Muscle layer of duodenum (tissue), 2 donors: ENCODE measurements around the gene KCNC4.

ENCODE experiments used
- H3K27ac ChIP-seq: one replicate; pipeline ENCODE4 v1.7.0; 2013; ENCODE audit warnings: mild to moderate bottlenecking, low read length
- H3K27me3 ChIP-seq: one replicate; pipeline ENCODE4 v1.7.0; 2013; ENCODE audit warnings: low read depth, mild to moderate bottlenecking, control low read depth, low read length
- H3K36me3 ChIP-seq, 2 donors: one replicate each; pipeline ENCODE4 v1.7.0; 2013; ENCODE audit warnings: low read length in 2 of 2, control low read depth in 1 of 2, mild to moderate bottlenecking in 1 of 2; ENCODE audit not compliant: insufficient read depth in 2 of 2, control insufficient read depth in 1 of 2
- H3K4me1 ChIP-seq, 2 donors: one replicate each; pipeline ENCODE4 v1.7.0; 2013; ENCODE audit warnings: low read length in 2 of 2, mild to moderate bottlenecking in 2 of 2, control low read depth in 1 of 2, moderate library complexity in 1 of 2; ENCODE audit not compliant: insufficient read depth in 2 of 2, control insufficient read depth in 1 of 2
- H3K4me3 ChIP-seq, 2 donors: one replicate each; pipeline ENCODE4 v1.7.0; 2013; ENCODE audit warnings: low read length in 2 of 2, low read depth in 1 of 2, mild to moderate bottlenecking in 1 of 2
- H3K9me3 ChIP-seq, 2 donors: one replicate each; pipeline ENCODE4 v1.7.0; 2013; ENCODE audit warnings: low read length in 2 of 2, control low read depth in 1 of 2, mild to moderate bottlenecking in 1 of 2; ENCODE audit not compliant: control insufficient read depth in 1 of 2
- donor health status: healthy.

KCNC4 gene

GRCh38 chr1:110225212-110225611, 15.1 kb downstream of the KCNC4 start:
- peaks cover 3 to 43% of the 10 kb centered on the region in 2 donors for H3K36me3 ChIP-seq
- no peaks in the 10 kb centered on the region for H3K27me3 ChIP-seq
- no peak overlapping the region for H3K4me3 ChIP-seq
- H3K27ac ChIP-seq, result no peak overlapping the region
- H3K4me1 ChIP-seq, result no peaks in the 10 kb centered on the region
- no peaks in the 10 kb centered on the region for H3K9me3 ChIP-seq

- Histone ChIP-seq H3K27me3 (no peaks in the 10 kb centered on the region), H3K4me1 (no peaks in the 10 kb centered on the region), H3K27ac (no peak overlapping the region), H3K4me3 (no peak overlapping the region), H3K9me3 (no peaks in the 10 kb centered on the region), H3K36me3 (peaks cover 3 to 47% of the 10 kb centered on the region in 2 donors)
Measured at GRCh38 chr1:110225756-110226404, 15.8 kb downstream of the KCNC4 start.

- Histone ChIP-seq H3K9me3 (peaks cover 4 to 6% of the 10 kb centered on the region in 2 donors), H3K27ac (no peak overlapping the region), H3K4me1 (no peaks in the 10 kb centered on the region), H3K27me3 (no peaks in the 10 kb centered on the region), H3K4me3 (no peak overlapping the region), H3K36me3 (peaks cover 3 to 60% of the 10 kb centered on the region in 2 donors)
Measured at GRCh38 chr1:110227774-110228173, 17.7 kb downstream of the KCNC4 start.

- no peaks in the 10 kb centered on the region for H3K27me3 ChIP-seq
- no peak overlapping the region for H3K27ac ChIP-seq
- peaks cover 3 to 60% of the 10 kb centered on the region in 2 donors for H3K36me3 ChIP-seq
Measured at GRCh38 chr1:110228381-110228780, 18.3 kb downstream of the KCNC4 start.

GRCh38 chr1:110228869-110229268, 18.8 kb downstream of the KCNC4 start:
- Histone ChIP-seq H3K9me3 (peaks cover 4 to 12% of the 10 kb centered on the region in 2 donors), H3K27ac (no peak overlapping the region), H3K4me3 (no peak overlapping the region), H3K27me3 (no peaks in the 10 kb centered on the region), H3K36me3 (peaks cover 3 to 58% of the 10 kb centered on the region in 2 donors), H3K4me1 (no peaks in the 10 kb centered on the region)

More at GRCh38 chr1:110228381-110228780, 18.3 kb downstream of the KCNC4 start:
- H3K9me3 ChIP-seq, result peaks cover 4 to 12% of the 10 kb centered on the region in 2 donors
- H3K4me1 ChIP-seq, result no peaks in the 10 kb centered on the region
- H3K4me3 ChIP-seq, result no peak overlapping the region

- Histone ChIP-seq H3K27ac (no peak overlapping the region), H3K9me3 (peaks cover 4 to 12% of the 10 kb centered on the region in 2 donors)
Measured at GRCh38 chr1:110229348-110230001, 19.4 kb downstream of the KCNC4 start.

GRCh38 chr1:110230381-110231199, 20.5 kb downstream of the KCNC4 start:
- peaks cover 3 to 51% of the 10 kb centered on the region in 2 donors for H3K36me3 ChIP-seq
- H3K4me3 ChIP-seq, result no peak overlapping the region
- H3K27me3 ChIP-seq, result no peaks in the 10 kb centered on the region
- peaks cover 4 to 12% of the 10 kb centered on the region in 2 donors for H3K9me3 ChIP-seq
- no peaks in the 10 kb centered on the region for H3K4me1 ChIP-seq
- no peak overlapping the region for H3K27ac ChIP-seq

More at GRCh38 chr1:110229348-110230001, 19.4 kb downstream of the KCNC4 start:
- H3K36me3 ChIP-seq, result peaks cover 3 to 52% of the 10 kb centered on the region in 2 donors
- H3K4me3 ChIP-seq, result no peak overlapping the region
- H3K27me3 ChIP-seq, result no peaks in the 10 kb centered on the region
- H3K4me1 ChIP-seq, result no peaks in the 10 kb centered on the region

- Histone ChIP-seq H3K4me1 (no peaks in the 10 kb centered on the region), H3K27ac (no peak overlapping the region), H3K36me3 (peaks cover 0 to 32% of the 10 kb centered on the region in 2 donors), H3K9me3 (peaks cover 4 to 12% of the 10 kb centered on the region in 2 donors), H3K4me3 (no peak overlapping the region), H3K27me3 (no peaks in the 10 kb centered on the region)
Measured at GRCh38 chr1:110233861-110234260, 23.7 kb downstream of the KCNC4 start.

GRCh38 chr1:110234691-110235090, 24.6 kb downstream of the KCNC4 start:
- peaks cover 4 to 12% of the 10 kb centered on the region in 2 donors for H3K9me3 ChIP-seq
- no peak overlapping the region for H3K27ac ChIP-seq
- no peaks in the 10 kb centered on the region for H3K27me3 ChIP-seq
- H3K4me3 ChIP-seq, result no peak overlapping the region
- peaks cover 0 to 30% of the 10 kb centered on the region in 2 donors for H3K36me3 ChIP-seq
- peaks cover 0 to 1% of the 10 kb centered on the region in 2 donors for H3K4me1 ChIP-seq

GRCh38 chr1:110235181-110235833, 25.2 kb downstream of the KCNC4 start:
- Histone ChIP-seq H3K36me3 (peaks cover 0 to 30% of the 10 kb centered on the region in 2 donors), H3K4me3 (no peak overlapping the region), H3K27ac (no peak overlapping the region), H3K27me3 (no peaks in the 10 kb centered on the region), H3K9me3 (peaks cover 4 to 12% of the 10 kb centered on the region in 2 donors), H3K4me1 (peaks cover 0 to 6% of the 10 kb centered on the region in 2 donors)
